Keratinocyte (primary cell): ENCODE measurements around the gene DPM1. TPM values are rescaled to one million over a fixed set of nuclear protein-coding genes. Genes with fewer than 3 reads are reported as not detected.

Experiments
- DNase-seq: peaks from one replicate; pipeline ENCODE4 v3.0.0-alpha.2; 2011; ENCODE audit warnings: low read depth, missing footprints, low spot score
- FAIRE-seq: peaks from 2 replicates; lab custom pipeline; 2011; peaks lifted over from hg19 to GRCh38; lab: Jason Lieb, UNC
- H2AFZ ChIP-seq: 2 replicates; pipeline ENCODE4 v1.6.0; 2012; ENCODE audit warnings: low read length, control low read depth, inconsistent platforms; ENCODE audit not compliant: control insufficient read depth
- H3K27ac ChIP-seq: 2 replicates; pipeline ENCODE4 v1.5.1; 2011; ENCODE audit warnings: low read length; ENCODE audit not compliant: control insufficient read depth, insufficient read depth
- H3K27me3 ChIP-seq: 3 replicates; pipeline ENCODE4 v1.6.0; 2011; ENCODE audit warnings: low read length; ENCODE audit not compliant: control insufficient read depth, insufficient read depth; ENCODE audit errors: extremely low read depth
- H3K36me3 ChIP-seq, 2 experiments: 2 replicates in 1 of 2; 3 replicates in 1 of 2; pipeline ENCODE4 v1.5.1; 2011; ENCODE audit warnings: low read length in 2 of 2, mild to moderate bottlenecking in 1 of 2; ENCODE audit not compliant: control insufficient read depth in 2 of 2, insufficient read depth in 2 of 2; ENCODE audit errors: extremely low read depth in 1 of 2
- H3K4me1 ChIP-seq: 3 replicates; pipeline ENCODE4 v1.5.1; 2011; ENCODE audit warnings: low read length; ENCODE audit not compliant: control insufficient read depth, insufficient read depth; ENCODE audit errors: extremely low read depth
- H3K4me2 ChIP-seq: 3 replicates; pipeline ENCODE4 v1.6.0; 2011; ENCODE audit warnings: low read depth, low read length; ENCODE audit not compliant: control insufficient read depth, insufficient read depth; ENCODE audit errors: extremely low read depth
- H3K4me3 ChIP-seq, 3 experiments: fragments of 200-600 bp in 1 of 3; sonication (generic) in 1 of 3; 2 replicates in 2 of 3; 3 replicates in 1 of 3; pipeline ENCODE4 v1.5.1; 2011 to 2016; ENCODE audit warnings: low read length in 3 of 3, mild to moderate bottlenecking in 3 of 3, control low read depth in 2 of 3, inconsistent platforms in 1 of 3, low read depth in 1 of 3, mixed read lengths in 1 of 3, mixed run types in 1 of 3, moderate library complexity in 1 of 3; ENCODE audit not compliant: control insufficient read depth in 2 of 3, insufficient read depth in 2 of 3; ENCODE audit errors: extremely low read depth in 1 of 3
- H3K79me2 ChIP-seq: 2 replicates; pipeline ENCODE4 v1.6.0; 2012; ENCODE audit warnings: low read length; ENCODE audit not compliant: control insufficient read depth, insufficient read depth
- H3K9ac ChIP-seq: 3 replicates; pipeline ENCODE4 v1.6.0; 2011; ENCODE audit warnings: low read length; ENCODE audit not compliant: control insufficient read depth, insufficient read depth; ENCODE audit errors: extremely low read depth
- H3K9me1 ChIP-seq: 3 replicates; pipeline ENCODE4 v1.6.0; 2011; ENCODE audit warnings: low read length; ENCODE audit not compliant: control insufficient read depth, insufficient read depth; ENCODE audit errors: extremely low read depth
- H3K9me3 ChIP-seq: 2 replicates; pipeline ENCODE4 v1.5.1; 2012; ENCODE audit warnings: low read depth, low read length; ENCODE audit not compliant: control insufficient read depth
- H4K20me1 ChIP-seq: 3 replicates; pipeline ENCODE4 v1.6.0; 2011; ENCODE audit warnings: low read length; ENCODE audit not compliant: control insufficient read depth, insufficient read depth; ENCODE audit errors: extremely low read depth
- CTCF ChIP-seq, 3 experiments: IDR thresholded peaks in 1 of 3; conservative IDR thresholded peaks in 1 of 3; optimal IDR thresholded peaks in 1 of 3; 2 replicates in 2 of 3; 3 replicates in 1 of 3; pipeline versions ENCODE3 to v1.5.1; 2011; ENCODE audit warnings: low read length in 3 of 3, mild to moderate bottlenecking in 3 of 3, moderate library complexity in 2 of 3, control low read depth in 1 of 3, inconsistent platforms in 1 of 3; ENCODE audit not compliant: insufficient read depth in 2 of 3; ENCODE audit errors: extremely low read depth in 1 of 3
- EZH2 ChIP-seq: IDR thresholded peaks from one replicate; pipeline ENCODE4 v1.6.1; 2012; ENCODE audit warnings: inconsistent platforms, mild to moderate bottlenecking, low read length, moderate library complexity
- dilution Hi-C: fragments of 300-500 bp; cut with MboI; formaldehyde crosslinking; loops from one replicate; pipeline ENCODE4 v1.7.0; 2020; ENCODE audit warnings: low sequenced_read_pairs; ENCODE audit not compliant: extremely low pct_ligation_motif_present
- polyA plus RNA-seq, 5 experiments: library from polyadenylated mRNA; depleted of rRNA in 3 of 5; stranded (reverse) in 3 of 5; stranded (forward) in 1 of 5; unstranded in 1 of 5; fragments of >200 nt; gene quantifications; 1 replicate in 1 of 5; 2 replicates in 3 of 5; 3 replicates in 1 of 5; pipeline versions ENCODE4 v1.2.1 to v1.2.3, GENCODE V29; 2011 to 2012; ENCODE audit warnings: missing spikeins in 2 of 5, low read depth in 1 of 5, low replicate concordance in 1 of 5

DPM1 gene
- polyA plus RNA-seq, 1 donor (not counting 4 experiments of a cell fraction or from before 2014, with no cell fraction given): 99.4 TPM

- Histone ChIP-seq H3K4me2 (no peak overlapping the region), H3K27ac (no peak overlapping the region), H4K20me1 (no peaks in the 10 kb centered on the region), H3K9me3 (no peaks in the 10 kb centered on the region), H3K4me1 (no peaks in the 10 kb centered on the region), H3K36me3 (no peaks in the 10 kb centered on the region), H3K9me1 (no peaks in the 10 kb centered on the region), H2AFZ (no peak overlapping the region), H3K27me3 (no peaks in the 10 kb centered on the region), H3K79me2 (no peaks in the 10 kb centered on the region), H3K9ac (no peak overlapping the region), H3K4me3 (no peak overlapping the region)
- TF ChIP-seq EZH2 (no peak), CTCF (optimal IDR thresholded peaks at IDR 0.05 in 1 of 3, IDR thresholded peaks at IDR 0.05 in 1 of 3, conservative IDR thresholded peaks at IDR 0.05 in 1 of 3; ENCODE audit: extremely low read depth in 1 of 3, insufficient read depth in 2 of 3, low read length in 3 of 3) (no peak)
- dilution Hi-C loops: no loop called here
- FAIRE-seq: no peak
- no peak for DNase-seq
These were observed 43.3 kb upstream of the DPM1 start for GRCh38 chr20:51001430-51002265.

- DNase-seq (no peak), FAIRE-seq (no peak)
- Histone ChIP-seq H3K27me3 (no peaks in the 10 kb centered on the region), H3K79me2 (no peaks in the 10 kb centered on the region), H3K4me1 (no peaks in the 10 kb centered on the region), H3K9me3 (no peaks in the 10 kb centered on the region), H2AFZ (no peak overlapping the region), H4K20me1 (no peaks in the 10 kb centered on the region), H3K4me3 (no peak overlapping the region), H3K36me3 (no peaks in the 10 kb centered on the region), H3K9me1 (no peaks in the 10 kb centered on the region), H3K4me2 (no peak overlapping the region), H3K27ac (no peak overlapping the region), H3K9ac (no peak overlapping the region)
- dilution Hi-C loops: no loop called here
- TF ChIP-seq CTCF (optimal IDR thresholded peaks at IDR 0.05 in 1 of 3, IDR thresholded peaks at IDR 0.05 in 1 of 3, conservative IDR thresholded peaks at IDR 0.05 in 1 of 3; ENCODE audit: extremely low read depth in 1 of 3, insufficient read depth in 2 of 3, low read length in 3 of 3) (no peak), EZH2 (no peak)
These were observed 41.0 kb upstream of the DPM1 start for GRCh38 chr20:50999355-50999754.
